RWPE2 (cell line): ENCODE data around the gene JOSD1.

Experiments
- ATAC-seq: fragments of 200-7000 bp; cut with Tn5 transposase; 3 replicates; pipeline ENCODE4 v1.9.1; 2021; ENCODE audit warnings: low read depth
- DNase-seq: peaks from one replicate; pipeline ENCODE4 v3.0.0-alpha.2; 2020; ENCODE audit warnings: low spot score
- H3K27ac ChIP-seq: fragments of 450-650 bp; 2 replicates; pipeline ENCODE4 v1.5.1; 2017; ENCODE audit warnings: mild to moderate bottlenecking; ENCODE audit not compliant: poor library complexity, severe bottlenecking
- H3K27me3 ChIP-seq: fragments of 250-450 bp; sonication (Bioruptor Pico); 2 replicates; pipeline ENCODE4 v1.5.1; 2021; ENCODE audit warnings: mild to moderate bottlenecking, moderate library complexity; ENCODE audit not compliant: insufficient read depth, poor library complexity, severe bottlenecking
- H3K36me3 ChIP-seq: fragments of 250-450 bp; sonication (Bioruptor Pico); 2 replicates; pipeline ENCODE4 v1.5.1; 2020; ENCODE audit warnings: low read depth, mild to moderate bottlenecking, moderate library complexity
- H3K4me1 ChIP-seq: fragments of 250-450 bp; sonication (Bioruptor Pico); 2 replicates; pipeline ENCODE4 v1.5.1; 2021; ENCODE audit warnings: mild to moderate bottlenecking, moderate library complexity; ENCODE audit not compliant: insufficient read depth, poor library complexity, severe bottlenecking
- H3K4me3 ChIP-seq: fragments of 250-450 bp; sonication (Bioruptor Pico); 2 replicates; pipeline ENCODE4 v1.5.1; 2021; ENCODE audit warnings: mild to moderate bottlenecking, moderate library complexity; ENCODE audit not compliant: severe bottlenecking
- H3K9me3 ChIP-seq: fragments of 250-450 bp; sonication (Bioruptor Pico); 2 replicates; pipeline ENCODE4 v1.5.1; 2021; ENCODE audit warnings: mild to moderate bottlenecking, moderate library complexity; ENCODE audit not compliant: severe bottlenecking
- CTCF ChIP-seq: fragments of 450-650 bp; IDR thresholded peaks from one replicate; pipeline ENCODE4 v1.5.1; 2017; ENCODE audit warnings: mild to moderate bottlenecking, moderate library complexity; ENCODE audit not compliant: poor library complexity, severe bottlenecking

Gene JOSD1

GRCh38 chr22:38733724-38734381, 33.1 kb upstream of the JOSD1 start:
- H3K27ac ChIP-seq, result no peak overlapping the region
- no peaks in the 10 kb centered on the region for H3K9me3 ChIP-seq
- H3K36me3 ChIP-seq, result peaks cover 86% of the 10 kb centered on the region
- no peak overlapping the region for H3K4me3 ChIP-seq
- H3K4me1 ChIP-seq, result no peaks in the 10 kb centered on the region
- DNase-seq (no peak), ATAC-seq (no peak)
- no peak for TF ChIP-seq CTCF
- no peaks in the 10 kb centered on the region for H3K27me3 ChIP-seq

- Histone ChIP-seq H3K27ac (no peak overlapping the region), H3K9me3 (no peaks in the 10 kb centered on the region), H3K27me3 (no peaks in the 10 kb centered on the region), H3K4me1 (no peaks in the 10 kb centered on the region), H3K36me3 (peaks cover 86% of the 10 kb centered on the region), H3K4me3 (no peak overlapping the region)
- TF ChIP-seq CTCF, result peak; percentile 81
- DNase-seq (no peak), ATAC-seq (peak; percentile 50)
Measured at GRCh38 chr22:38733329-38733723, 32.6 kb upstream of the JOSD1 start.

- no peak overlapping the region for H3K4me3 ChIP-seq
- H3K36me3 ChIP-seq, result peaks cover 86% of the 10 kb centered on the region
- no peak for TF ChIP-seq CTCF
- H3K27ac ChIP-seq, result no peak overlapping the region
- no peaks in the 10 kb centered on the region for H3K4me1 ChIP-seq
- DNase-seq (no peak), ATAC-seq (no peak)
- H3K27me3 ChIP-seq, result no peaks in the 10 kb centered on the region
- no peaks in the 10 kb centered on the region for H3K9me3 ChIP-seq
Measured at GRCh38 chr22:38732251-38732815, 31.6 kb upstream of the JOSD1 start.

GRCh38 chr22:38731703-38732161, 31.0 kb upstream of the JOSD1 start:
- no peak overlapping the region for H3K4me3 ChIP-seq
- no peak for TF ChIP-seq CTCF
- no peak overlapping the region for H3K27ac ChIP-seq
- H3K9me3 ChIP-seq, result no peaks in the 10 kb centered on the region
- no peaks in the 10 kb centered on the region for H3K4me1 ChIP-seq
- peaks cover 86% of the 10 kb centered on the region for H3K36me3 ChIP-seq
- no peaks in the 10 kb centered on the region for H3K27me3 ChIP-seq
- ATAC-seq, result no peak
- DNase-seq, result no peak

GRCh38 chr22:38730411-38730871, 29.7 kb upstream of the JOSD1 start:
- no peak for TF ChIP-seq CTCF
- ATAC-seq (no peak), DNase-seq (no peak)
- Histone ChIP-seq H3K36me3 (peaks cover 86% of the 10 kb centered on the region), H3K4me3 (no peak overlapping the region), H3K4me1 (no peaks in the 10 kb centered on the region), H3K27me3 (no peaks in the 10 kb centered on the region), H3K27ac (no peak overlapping the region), H3K9me3 (no peaks in the 10 kb centered on the region)
